Type B pancreatic cell (in vitro differentiated cells): ENCODE data around the gene SAMD15. TPM values are rescaled to one million over a fixed set of nuclear protein-coding genes. Genes with fewer than 3 reads are reported as not detected.

Experiments used
- DNase-seq: peaks from one replicate; pipeline ENCODE4 v3.0.0; 2021; ENCODE audit warnings: mixed read lengths; ENCODE audit not compliant: unreplicated experiment; ENCODE audit errors: extremely low spot score
- H3K27ac Mint-ChIP-seq: 2 replicates; pipeline ENCODE4 v1.8.0; 2021; ENCODE audit warnings: mild to moderate bottlenecking, mixed read lengths
- H3K27me3 Mint-ChIP-seq: 2 replicates; pipeline ENCODE4 v1.8.0; 2021; ENCODE audit warnings: mixed read lengths
- H3K36me3 Mint-ChIP-seq: 2 replicates; pipeline ENCODE4 v1.8.0; 2021; ENCODE audit warnings: mixed read lengths
- H3K4me1 Mint-ChIP-seq: one replicate; pipeline ENCODE4 v1.8.0; 2021; ENCODE audit warnings: mixed read lengths; ENCODE audit not compliant: unreplicated experiment
- H3K4me3 Mint-ChIP-seq: 2 replicates; pipeline ENCODE4 v1.8.0; 2021; ENCODE audit warnings: mild to moderate bottlenecking, mixed read lengths
- H3K9me3 Mint-ChIP-seq: 2 replicates; pipeline ENCODE4 v1.8.0; 2021; ENCODE audit warnings: mixed read lengths
- total RNA-seq: library from RNA; stranded (reverse); gene quantifications from 2 replicates; pipeline ENCODE4 v1.2.1, GENCODE V29; 2021; ENCODE audit warnings: low replicate concordance
- TF ChIP-seq, protein P1 (sequence below): fragments of 200-600 bp; sonication (generic); conservative IDR thresholded peaks from 2 replicates; pipeline ENCODE4 v1.5.0; 2021; ENCODE audit warnings: antibody characterized with exemption, mild to moderate bottlenecking

The SAMD15 gene
- total RNA-seq, 1 donor from 2014 or later = 9.7 TPM

DNA sequence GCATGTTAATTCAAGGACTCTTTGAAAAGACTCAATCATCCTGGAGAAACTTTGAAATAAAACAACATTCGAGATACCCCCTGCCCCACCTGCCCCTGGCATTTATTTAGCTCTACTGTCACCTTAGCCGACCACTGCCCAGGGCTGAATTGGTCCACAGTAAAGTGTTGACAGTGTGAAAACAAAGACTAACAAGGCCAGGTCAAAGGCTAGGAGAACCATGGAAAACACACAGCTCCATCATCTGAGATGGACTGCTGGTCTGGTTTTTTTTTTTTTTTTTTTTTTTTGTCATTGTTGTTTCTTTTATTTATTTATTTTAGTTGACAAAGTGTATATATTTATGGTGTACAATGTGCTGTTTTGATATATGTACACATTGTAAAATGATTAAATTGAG lies 30.7 kb upstream of the SAMD15 start:
- peaks cover 22% of the 10 kb centered on the region for H3K4me1 Mint-ChIP-seq
- TF ChIP-seq, protein P1, sequence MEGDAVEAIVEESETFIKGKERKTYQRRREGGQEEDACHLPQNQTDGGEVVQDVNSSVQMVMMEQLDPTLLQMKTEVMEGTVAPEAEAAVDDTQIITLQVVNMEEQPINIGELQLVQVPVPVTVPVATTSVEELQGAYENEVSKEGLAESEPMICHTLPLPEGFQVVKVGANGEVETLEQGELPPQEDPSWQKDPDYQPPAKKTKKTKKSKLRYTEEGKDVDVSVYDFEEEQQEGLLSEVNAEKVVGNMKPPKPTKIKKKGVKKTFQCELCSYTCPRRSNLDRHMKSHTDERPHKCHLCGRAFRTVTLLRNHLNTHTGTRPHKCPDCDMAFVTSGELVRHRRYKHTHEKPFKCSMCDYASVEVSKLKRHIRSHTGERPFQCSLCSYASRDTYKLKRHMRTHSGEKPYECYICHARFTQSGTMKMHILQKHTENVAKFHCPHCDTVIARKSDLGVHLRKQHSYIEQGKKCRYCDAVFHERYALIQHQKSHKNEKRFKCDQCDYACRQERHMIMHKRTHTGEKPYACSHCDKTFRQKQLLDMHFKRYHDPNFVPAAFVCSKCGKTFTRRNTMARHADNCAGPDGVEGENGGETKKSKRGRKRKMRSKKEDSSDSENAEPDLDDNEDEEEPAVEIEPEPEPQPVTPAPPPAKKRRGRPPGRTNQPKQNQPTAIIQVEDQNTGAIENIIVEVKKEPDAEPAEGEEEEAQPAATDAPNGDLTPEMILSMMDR = no peak

DNA sequence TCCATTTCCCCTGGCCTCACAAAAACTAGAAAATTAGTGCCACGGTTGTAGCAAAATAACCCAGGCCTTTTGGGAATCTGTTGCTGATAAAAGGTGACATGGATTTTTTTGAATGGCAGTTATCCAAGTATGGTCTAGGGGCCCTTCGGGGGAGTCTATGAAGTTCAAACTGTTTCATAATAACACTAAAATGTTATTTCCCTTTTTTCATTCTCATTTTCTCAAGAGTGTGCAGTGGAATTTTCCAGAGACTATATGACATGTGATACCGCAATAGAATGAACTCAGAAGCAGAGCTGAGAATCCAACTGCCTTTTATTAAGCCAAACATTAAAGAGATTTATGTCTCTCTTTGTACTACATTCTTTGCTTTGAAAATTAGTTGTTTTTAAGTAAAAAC lies 29.4 kb upstream of the SAMD15 start:
- no peaks in the 10 kb centered on the region for H3K9me3 Mint-ChIP-seq
- peaks cover 20% of the 10 kb centered on the region for H3K4me1 Mint-ChIP-seq
- no peak for DNase-seq
- TF ChIP-seq, protein P1 = no peak
- H3K36me3 Mint-ChIP-seq = peaks cover 45% of the 10 kb centered on the region
- no peak overlapping the region for H3K27ac Mint-ChIP-seq
- no peaks in the 10 kb centered on the region for H3K27me3 Mint-ChIP-seq
- no peak overlapping the region for H3K4me3 Mint-ChIP-seq

More for the DNA sequence above, 30.7 kb upstream of the SAMD15 start:
- Mint-ChIP-seq H3K27me3 (no peaks in the 10 kb centered on the region), H3K36me3 (peaks cover 48% of the 10 kb centered on the region), H3K27ac (no peak overlapping the region), H3K4me3 (no peak overlapping the region), H3K9me3 (no peaks in the 10 kb centered on the region)
- DNase-seq = no peak

DNA sequence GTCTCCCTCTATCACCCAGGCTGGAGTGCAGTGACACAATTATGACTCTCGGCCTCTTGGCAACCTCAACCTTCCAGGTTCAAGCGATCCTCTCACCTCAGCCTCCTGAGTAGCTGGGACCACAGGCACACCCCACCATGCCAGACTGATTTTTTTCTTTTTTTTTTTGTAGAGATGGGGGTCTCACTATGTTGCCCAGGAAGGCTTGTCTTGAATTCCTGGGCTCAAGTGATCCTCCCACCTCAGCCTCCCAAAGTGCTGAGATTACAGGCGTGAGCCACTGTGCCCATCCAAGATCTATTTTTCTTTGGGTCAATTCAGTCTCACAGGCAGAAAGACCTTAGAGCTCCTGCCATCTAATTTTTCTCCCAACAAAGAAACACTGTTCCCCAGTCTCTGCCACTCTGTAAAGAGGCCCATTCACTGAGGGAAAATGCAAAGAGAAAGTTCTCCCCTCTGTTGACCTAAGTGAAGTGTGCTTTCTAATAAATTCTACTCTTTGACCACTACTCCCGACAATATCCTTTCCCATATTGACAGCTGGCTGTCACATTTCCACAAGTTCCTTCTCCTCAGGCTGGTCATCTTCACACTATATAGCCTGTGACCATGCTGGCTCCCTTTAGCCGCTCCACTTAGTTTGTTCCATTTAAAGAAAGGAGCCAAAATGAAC lies 23.6 kb upstream of the SAMD15 start:
- Mint-ChIP-seq H3K27me3 (no peaks in the 10 kb centered on the region), H3K36me3 (peaks cover 17% of the 10 kb centered on the region), H3K9me3 (no peaks in the 10 kb centered on the region), H3K27ac (no peak overlapping the region), H3K4me1 (no peaks in the 10 kb centered on the region), H3K4me3 (no peak overlapping the region)
- DNase-seq = no peak
- TF ChIP-seq, protein P1 = no peak

DNA sequence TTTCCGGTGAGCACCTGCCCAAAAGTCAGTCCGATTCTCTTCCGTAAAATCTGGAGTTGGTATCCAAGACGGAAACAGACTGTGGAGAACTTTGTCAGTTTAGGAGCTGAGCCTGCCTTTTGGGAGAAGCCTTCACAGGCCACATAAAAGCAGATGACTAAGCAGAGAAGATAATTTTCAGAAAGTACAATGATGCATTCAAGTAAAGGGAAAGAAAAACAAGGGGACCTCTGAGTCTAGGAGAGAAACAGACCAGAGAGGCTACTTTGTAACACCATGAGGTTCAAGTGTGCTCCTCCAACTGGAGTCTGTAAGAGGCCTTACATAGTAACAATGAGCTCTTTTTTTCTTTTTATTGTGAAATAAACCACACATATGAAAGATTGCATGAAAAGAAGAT lies 21.4 kb upstream of the SAMD15 start:
- H3K27ac Mint-ChIP-seq = no peak overlapping the region
- no peaks in the 10 kb centered on the region for H3K4me1 Mint-ChIP-seq
- H3K4me3 Mint-ChIP-seq = no peak overlapping the region
- TF ChIP-seq, protein P1 = no peak
- DNase-seq = no peak
- no peaks in the 10 kb centered on the region for H3K9me3 Mint-ChIP-seq
- no peaks in the 10 kb centered on the region for H3K27me3 Mint-ChIP-seq
- peaks cover 10% of the 10 kb centered on the region for H3K36me3 Mint-ChIP-seq

DNA sequence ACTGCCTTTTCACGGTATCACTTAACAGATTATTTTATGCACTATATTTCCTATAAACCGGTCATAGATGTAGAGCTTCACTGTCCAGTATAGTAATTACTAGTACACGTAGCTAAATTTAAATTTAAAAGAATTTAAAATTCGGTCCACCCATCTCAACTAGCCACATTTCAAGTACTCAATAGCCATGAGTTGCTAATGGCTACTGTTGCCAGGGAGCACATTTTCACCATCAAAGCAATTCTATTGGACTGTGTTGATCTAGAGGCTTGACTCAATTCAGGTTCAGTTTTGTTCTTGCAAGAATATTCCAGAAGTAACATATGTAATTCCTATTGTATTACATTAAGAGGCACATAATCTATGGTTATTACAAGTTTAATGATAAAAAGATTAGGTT lies 20.3 kb upstream of the SAMD15 start:
- TF ChIP-seq, protein P1 = no peak
- no peak for DNase-seq
- H3K4me1 Mint-ChIP-seq = no peaks in the 10 kb centered on the region
- no peak overlapping the region for H3K27ac Mint-ChIP-seq
- no peaks in the 10 kb centered on the region for H3K9me3 Mint-ChIP-seq
- peaks cover 7% of the 10 kb centered on the region for H3K36me3 Mint-ChIP-seq
- H3K4me3 Mint-ChIP-seq = no peak overlapping the region
- H3K27me3 Mint-ChIP-seq = no peaks in the 10 kb centered on the region

DNA sequence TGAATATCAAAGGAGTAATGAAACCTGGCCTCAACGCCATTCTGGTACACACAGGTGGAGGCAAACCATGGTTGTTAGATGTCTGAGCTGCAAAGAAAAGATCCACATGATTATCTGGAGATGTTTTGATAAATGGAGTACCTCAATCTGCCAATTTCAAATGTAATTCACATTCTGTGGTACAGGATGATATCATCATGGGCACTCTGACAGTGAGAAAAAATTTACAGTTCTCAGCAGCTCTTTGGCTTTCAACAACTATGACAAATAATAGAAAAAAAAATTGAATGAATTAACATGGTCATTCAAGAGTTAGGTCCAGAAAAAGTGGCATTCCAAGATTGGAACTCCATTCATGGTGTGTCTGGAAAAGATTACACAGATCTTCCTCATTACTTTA lies 17.6 kb upstream of the SAMD15 start:
- H3K36me3 Mint-ChIP-seq = peaks cover 7% of the 10 kb centered on the region
- DNase-seq = no peak
- no peaks in the 10 kb centered on the region for H3K4me1 Mint-ChIP-seq
- H3K4me3 Mint-ChIP-seq = no peak overlapping the region
- TF ChIP-seq, protein P1 = no peak
- no peak overlapping the region for H3K27ac Mint-ChIP-seq
- no peaks in the 10 kb centered on the region for H3K27me3 Mint-ChIP-seq
- H3K9me3 Mint-ChIP-seq = no peaks in the 10 kb centered on the region
